Keratinocyte (primary cell): ENCODE measurements around the gene PDS5B. TPM values are rescaled to one million over a fixed set of nuclear protein-coding genes. Genes with fewer than 3 reads are reported as not detected.
A peak's percentile ranks its signal among the peaks of the same experiment; 100 is the strongest.

Source experiments
- DNase-seq: peaks from one replicate; pipeline ENCODE4 v3.0.0-alpha.2; 2011; ENCODE audit warnings: low read depth, missing footprints, low spot score
- FAIRE-seq: peaks from 2 replicates; lab custom pipeline; 2011; peaks lifted over from hg19 to GRCh38; lab: Jason Lieb, UNC
- H2AFZ ChIP-seq: 2 replicates; pipeline ENCODE4 v1.6.0; 2012; ENCODE audit warnings: low read length, control low read depth, inconsistent platforms; ENCODE audit not compliant: control insufficient read depth
- H3K27ac ChIP-seq: 2 replicates; pipeline ENCODE4 v1.5.1; 2011; ENCODE audit warnings: low read length; ENCODE audit not compliant: control insufficient read depth, insufficient read depth
- H3K27me3 ChIP-seq: 3 replicates; pipeline ENCODE4 v1.6.0; 2011; ENCODE audit warnings: low read length; ENCODE audit not compliant: control insufficient read depth, insufficient read depth; ENCODE audit errors: extremely low read depth
- H3K36me3 ChIP-seq, 2 experiments: 2 replicates in 1 of 2; 3 replicates in 1 of 2; pipeline ENCODE4 v1.5.1; 2011; ENCODE audit warnings: low read length in 2 of 2, mild to moderate bottlenecking in 1 of 2; ENCODE audit not compliant: control insufficient read depth in 2 of 2, insufficient read depth in 2 of 2; ENCODE audit errors: extremely low read depth in 1 of 2
- H3K4me1 ChIP-seq: 3 replicates; pipeline ENCODE4 v1.5.1; 2011; ENCODE audit warnings: low read length; ENCODE audit not compliant: control insufficient read depth, insufficient read depth; ENCODE audit errors: extremely low read depth
- H3K4me2 ChIP-seq: 3 replicates; pipeline ENCODE4 v1.6.0; 2011; ENCODE audit warnings: low read depth, low read length; ENCODE audit not compliant: control insufficient read depth, insufficient read depth; ENCODE audit errors: extremely low read depth
- H3K4me3 ChIP-seq, 3 experiments: fragments of 200-600 bp in 1 of 3; sonication (generic) in 1 of 3; 2 replicates in 2 of 3; 3 replicates in 1 of 3; pipeline ENCODE4 v1.5.1; 2011 to 2016; ENCODE audit warnings: low read length in 3 of 3, mild to moderate bottlenecking in 3 of 3, control low read depth in 2 of 3, inconsistent platforms in 1 of 3, low read depth in 1 of 3, mixed read lengths in 1 of 3, mixed run types in 1 of 3, moderate library complexity in 1 of 3; ENCODE audit not compliant: control insufficient read depth in 2 of 3, insufficient read depth in 2 of 3; ENCODE audit errors: extremely low read depth in 1 of 3
- H3K79me2 ChIP-seq: 2 replicates; pipeline ENCODE4 v1.6.0; 2012; ENCODE audit warnings: low read length; ENCODE audit not compliant: control insufficient read depth, insufficient read depth
- H3K9ac ChIP-seq: 3 replicates; pipeline ENCODE4 v1.6.0; 2011; ENCODE audit warnings: low read length; ENCODE audit not compliant: control insufficient read depth, insufficient read depth; ENCODE audit errors: extremely low read depth
- H3K9me1 ChIP-seq: 3 replicates; pipeline ENCODE4 v1.6.0; 2011; ENCODE audit warnings: low read length; ENCODE audit not compliant: control insufficient read depth, insufficient read depth; ENCODE audit errors: extremely low read depth
- H3K9me3 ChIP-seq: 2 replicates; pipeline ENCODE4 v1.5.1; 2012; ENCODE audit warnings: low read depth, low read length; ENCODE audit not compliant: control insufficient read depth
- H4K20me1 ChIP-seq: 3 replicates; pipeline ENCODE4 v1.6.0; 2011; ENCODE audit warnings: low read length; ENCODE audit not compliant: control insufficient read depth, insufficient read depth; ENCODE audit errors: extremely low read depth
- CTCF ChIP-seq, 3 experiments: IDR thresholded peaks in 1 of 3; conservative IDR thresholded peaks in 1 of 3; optimal IDR thresholded peaks in 1 of 3; 2 replicates in 2 of 3; 3 replicates in 1 of 3; pipeline versions ENCODE3 to v1.5.1; 2011; ENCODE audit warnings: low read length in 3 of 3, mild to moderate bottlenecking in 3 of 3, moderate library complexity in 2 of 3, control low read depth in 1 of 3, inconsistent platforms in 1 of 3; ENCODE audit not compliant: insufficient read depth in 2 of 3; ENCODE audit errors: extremely low read depth in 1 of 3
- EZH2 ChIP-seq: IDR thresholded peaks from one replicate; pipeline ENCODE4 v1.6.1; 2012; ENCODE audit warnings: inconsistent platforms, mild to moderate bottlenecking, low read length, moderate library complexity
- dilution Hi-C: fragments of 300-500 bp; cut with MboI; formaldehyde crosslinking; loops from one replicate; pipeline ENCODE4 v1.7.0; 2020; ENCODE audit warnings: low sequenced_read_pairs; ENCODE audit not compliant: extremely low pct_ligation_motif_present
- polyA plus RNA-seq, 5 experiments: library from polyadenylated mRNA; depleted of rRNA in 3 of 5; stranded (reverse) in 3 of 5; stranded (forward) in 1 of 5; unstranded in 1 of 5; fragments of >200 nt; gene quantifications; 1 replicate in 1 of 5; 2 replicates in 3 of 5; 3 replicates in 1 of 5; pipeline versions ENCODE4 v1.2.1 to v1.2.3, GENCODE V29; 2011 to 2012; ENCODE audit warnings: missing spikeins in 2 of 5, low read depth in 1 of 5, low replicate concordance in 1 of 5

PDS5B gene
- polyA plus RNA-seq, 1 donor (not counting 4 experiments of a cell fraction or from before 2014, with no cell fraction given), result 6.9 TPM

GRCh38 chr13:32589471-32589870 is 3.2 kb downstream of the PDS5B start:
- Histone ChIP-seq H3K9me1 (no peaks in the 10 kb centered on the region), H3K27me3 (no peaks in the 10 kb centered on the region), H3K27ac (no peak overlapping the region), H3K9ac (no peak overlapping the region), H3K4me2 (no peak overlapping the region), H3K4me1 (peaks cover 19% of the 10 kb centered on the region), H2AFZ (no peak overlapping the region), H3K36me3 (no peaks in the 10 kb centered on the region), H3K9me3 (no peaks in the 10 kb centered on the region), H3K79me2 (peaks cover 72% of the 10 kb centered on the region), H3K4me3 (peak overlapping the region in 1 of 3 experiments; percentile 25), H4K20me1 (no peaks in the 10 kb centered on the region)
- dilution Hi-C loops, result no loop called here
- no peak for FAIRE-seq
- DNase-seq, result no peak
- TF ChIP-seq EZH2 (no peak), CTCF (optimal IDR thresholded peaks at IDR 0.05 in 1 of 3, IDR thresholded peaks at IDR 0.05 in 1 of 3, conservative IDR thresholded peaks at IDR 0.05 in 1 of 3; ENCODE audit: extremely low read depth in 1 of 3, insufficient read depth in 2 of 3, low read length in 3 of 3) (no peak)

- TF ChIP-seq EZH2 (no peak), CTCF (optimal IDR thresholded peaks at IDR 0.05 in 1 of 3, IDR thresholded peaks at IDR 0.05 in 1 of 3, conservative IDR thresholded peaks at IDR 0.05 in 1 of 3; ENCODE audit: extremely low read depth in 1 of 3, insufficient read depth in 2 of 3, low read length in 3 of 3) (no peak)
- H3K27ac ChIP-seq, result no peak overlapping the region
- no peaks in the 10 kb centered on the region for H3K9me3 ChIP-seq
- no peak for DNase-seq
- H3K9me1 ChIP-seq, result no peaks in the 10 kb centered on the region
- dilution Hi-C loops, result no loop called here
- peaks cover 19% of the 10 kb centered on the region for H3K4me1 ChIP-seq
- H3K36me3 ChIP-seq, result no peaks in the 10 kb centered on the region
- no peak for FAIRE-seq
- no peaks in the 10 kb centered on the region for H3K27me3 ChIP-seq
- H4K20me1 ChIP-seq, result no peaks in the 10 kb centered on the region
- H3K4me3 ChIP-seq, result no peak overlapping the region
- H2AFZ ChIP-seq, result no peak overlapping the region
- H3K79me2 ChIP-seq, result peaks cover 80% of the 10 kb centered on the region
- no peak overlapping the region for H3K4me2 ChIP-seq
- no peak overlapping the region for H3K9ac ChIP-seq
Observed at GRCh38 chr13:32590266-32590665, 4.0 kb downstream of the PDS5B start.
